A549 (cell line): ENCODE results near the gene PHF21B. TPM values are rescaled to one million over a fixed set of nuclear protein-coding genes. Genes with fewer than 3 reads are reported as not detected.

Experiments used
- ATAC-seq, 2 experiments: fragments of 200-7000 bp in 1 of 2; fragments of >200 bp in 1 of 2; cut with Nextera tagmentation in 1 of 2; cut with Tn5 transposase in 1 of 2; 3 replicates each; pipeline versions ENCODE4 v1.8.0 to v1.9.1; 2018 to 2020; ENCODE audit warnings: mild to moderate bottlenecking in 1 of 2, moderate library complexity in 1 of 2
- CTCF ChIA-PET: fragments of 300-600 bp; sonication (Branson Sonifier 250); formaldehyde crosslinking; extraction: SDS; loops from one replicate; lab custom pipeline; 2021; ENCODE audit warnings: antibody characterized with exemption, inconsistent platforms; lab: Yijun Ruan, JAX
- POLR2A ChIA-PET: fragments of 350-600 bp; formaldehyde crosslinking; extraction: SDS; loops from one replicate; lab custom pipeline; 2021; ENCODE audit warnings: antibody characterized with exemption, inconsistent platforms; lab: Yijun Ruan, JAX
- DNase-seq, 2 experiments: peaks; one replicate each; pipeline versions ENCODE4 v3.0.0 to v3.0.0-alpha.2; 2011 to 2016; ENCODE audit warnings: low read depth in 1 of 2, low spot score in 1 of 2
- FAIRE-seq: peaks from 2 replicates; lab custom pipeline; 2011; peaks lifted over from hg19 to GRCh38; lab: Jason Lieb, UNC
- H3K27ac ChIP-seq, 2 experiments: fragments of >200 bp; sonication (Bioruptor Twin); formaldehyde crosslinking; 3 replicates each; pipeline ENCODE4 v1.5.1; 2016 to 2017
- H3K4me1 ChIP-seq: fragments of >200 bp; sonication (Bioruptor Twin); formaldehyde crosslinking; 3 replicates; pipeline ENCODE4 v1.6.1; 2016
- H3K4me2 ChIP-seq: fragments of >200 bp; sonication (Bioruptor Twin); formaldehyde crosslinking; 3 replicates; pipeline ENCODE4 v1.6.1; 2016
- H3K4me3 ChIP-seq: fragments of >200 bp; sonication (Bioruptor Twin); formaldehyde crosslinking; 3 replicates; pipeline ENCODE4 v1.5.1; 2016
- H3K9me3 ChIP-seq: fragments of >200 bp; sonication (Bioruptor Twin); formaldehyde crosslinking; 3 replicates; pipeline ENCODE4 v1.6.1; 2016
- CBX8 ChIP-seq: fragments of 200-600 bp; sonication (generic); IDR thresholded peaks from 2 replicates; pipeline ENCODE4 v1.6.1; 2016
- CHD4 ChIP-seq: fragments of 200-600 bp; sonication (generic); IDR thresholded peaks from 2 replicates; pipeline ENCODE4 v1.6.1; 2016; ENCODE audit warnings: antibody characterized with exemption, mild to moderate bottlenecking, borderline replicate concordance
- EHF ChIP-seq: fragments of 250-450 bp; sonication (Bioruptor Pico); IDR thresholded peaks from 2 replicates; pipeline ENCODE4 v1.5.0; 2020; ENCODE audit warnings: mild to moderate bottlenecking
- EP300 ChIP-seq, 2 experiments: fragments of >200 bp; sonication (Bioruptor Twin); formaldehyde crosslinking; IDR thresholded peaks; 2 replicates in 1 of 2; 3 replicates in 1 of 2; pipeline ENCODE4 v1.6.1; 2016 to 2017
- ESRRA ChIP-seq: fragments of 150-350 bp; IDR thresholded peaks from 2 replicates; pipeline ENCODE4 v1.6.1; 2014; ENCODE audit warnings: mild to moderate bottlenecking, low read length, borderline replicate concordance
- FOSB ChIP-seq: fragments of 250-450 bp; sonication (Bioruptor Pico); IDR thresholded peaks from 2 replicates; pipeline ENCODE4 v1.5.0; 2020; ENCODE audit warnings: mild to moderate bottlenecking, moderate library complexity
- FOSL2 ChIP-seq, 2 experiments: fragments of 450-650 bp in 1 of 2; fragments of >200 bp in 1 of 2; sonication (Bioruptor Twin) in 1 of 2; formaldehyde crosslinking; IDR thresholded peaks; 2 replicates each; pipeline versions ENCODE4 v1.5.0 to v1.6.1; 2016 to 2020; ENCODE audit warnings: mild to moderate bottlenecking in 1 of 2, moderate library complexity in 1 of 2
- HOXA7 ChIP-seq: fragments of 250-450 bp; sonication (Bioruptor Pico); IDR thresholded peaks from 2 replicates; pipeline ENCODE4 v1.5.0; 2020; ENCODE audit warnings: mild to moderate bottlenecking, moderate library complexity
- KDM1A ChIP-seq: fragments of 200-600 bp; sonication (generic); IDR thresholded peaks from 2 replicates; pipeline ENCODE4 v1.6.1; 2016; ENCODE audit warnings: low read depth, mild to moderate bottlenecking
- KDM5A ChIP-seq: fragments of 200-600 bp; sonication (generic); IDR thresholded peaks from 2 replicates; pipeline ENCODE4 v1.6.1; 2016; ENCODE audit warnings: antibody characterized with exemption, mild to moderate bottlenecking
- NR3C1 ChIP-seq: fragments of >200 bp; sonication (Bioruptor Twin); formaldehyde crosslinking; IDR thresholded peaks from 3 replicates; pipeline ENCODE4 v1.6.1; 2017
- RARB ChIP-seq: fragments of 250-450 bp; sonication (Bioruptor Pico); IDR thresholded peaks from 2 replicates; pipeline ENCODE4 v1.8.0; 2021; ENCODE audit warnings: mild to moderate bottlenecking, moderate library complexity
- REST ChIP-seq: fragments of 200-600 bp; sonication (generic); IDR thresholded peaks from 2 replicates; pipeline ENCODE4 v1.6.1; 2016; ENCODE audit warnings: antibody characterized with exemption, mild to moderate bottlenecking, moderate library complexity
- RFX5 ChIP-seq: fragments of 450-650 bp; IDR thresholded peaks from 2 replicates; pipeline ENCODE4 v1.7.1; 2014; ENCODE audit warnings: antibody characterized with exemption, mild to moderate bottlenecking, moderate library complexity
- ZFP36 ChIP-seq: fragments of 450-650 bp; IDR thresholded peaks from 2 replicates; pipeline ENCODE4 v1.6.1; 2014; ENCODE audit warnings: borderline replicate concordance; ENCODE audit not compliant: partially characterized antibody
- ZSCAN20 ChIP-seq: fragments of 250-450 bp; sonication (Bioruptor Pico); IDR thresholded peaks from 2 replicates; pipeline ENCODE4 v1.8.0; 2022; ENCODE audit warnings: mild to moderate bottlenecking, moderate library complexity
- WGBS: methylation state at CpG from one replicate; pipeline ENCODE4 v1.1.6; 2017; ENCODE audit errors: missing lambda C conversion rate; 5-methylcytosine and 5-hydroxymethylcytosine counted together
- polyA plus RNA-seq, 4 experiments: library from polyadenylated mRNA; depleted of rRNA in 3 of 4; stranded (reverse); fragments of >200 nt; fragmentation: RNase III in 1 of 4; extraction: RNeasy Plus Mini Kit Qiagen cat#74134 plus additional on column Dnase treatment in 1 of 4; gene quantifications; 2 replicates in 3 of 4; 3 replicates in 1 of 4; pipeline ENCODE4 v1.2.3, GENCODE V29; 2011 to 2017
- TF ChIP-seq, protein P1 (sequence below): fragments of >200 bp; sonication (Bioruptor Twin); formaldehyde crosslinking; IDR thresholded peaks from 3 replicates; pipeline ENCODE4 v1.5.1; 2016
- TF ChIP-seq, protein P2 (sequence below): fragments of >200 bp; sonication (Bioruptor Twin); formaldehyde crosslinking; IDR thresholded peaks from 3 replicates; pipeline ENCODE4 v1.6.1; 2016

The PHF21B gene
- polyA plus RNA-seq, 2 of the 4 experiments (the other 2 are of a cell fraction): 0.50 to 0.70 TPM

DNA sequence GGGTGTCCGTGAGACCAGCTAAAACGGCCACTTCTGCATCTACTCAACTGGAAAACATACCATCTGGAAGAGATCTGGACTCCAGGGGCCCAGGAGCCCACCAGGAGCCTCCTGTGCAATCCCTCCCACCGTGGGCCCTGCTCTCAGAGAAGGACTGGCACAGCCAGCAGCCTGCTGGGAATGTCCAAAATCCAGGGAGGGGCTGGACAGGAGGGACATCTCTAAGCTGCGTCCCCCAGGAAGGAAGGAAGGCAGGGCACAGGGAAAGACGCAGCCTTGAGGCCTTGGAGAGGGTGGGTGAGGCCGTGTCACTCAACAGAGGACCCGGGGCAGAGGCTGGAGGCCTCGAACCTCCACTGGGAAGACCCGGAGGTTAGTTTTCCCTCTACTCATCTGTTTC lies 78.0 kb downstream of the PHF21B start (continued):
- TF ChIP-seq FOSL2 (IDR thresholded peaks at IDR 0.05) (no peak), FOSL2 (CRISPR knock-in tag; IDR thresholded peaks at IDR 0.05) (no peak), REST (no peak)

- Histone ChIP-seq H3K9me3 (no peaks in the 10 kb centered on the region), H3K4me2 (no peak overlapping the region), H3K27ac (no peak overlapping the region), H3K4me3 (no peak overlapping the region), H3K4me1 (no peaks in the 10 kb centered on the region)
- FAIRE-seq (no peak), DNase-seq (no peak), ATAC-seq (no peak)
- POLR2A ChIA-PET: no interaction called here
- 82% methylated on average over 13 of the region's 26 CpGs for WGBS
- TF ChIP-seq CHD4 (no peak), RFX5 (no peak), HOXA7 (CRISPR knock-in tag) (no peak), RARB (CRISPR knock-in tag) (no peak), ESRRA (no peak), REST (no peak), NR3C1 (no peak), KDM5A (no peak), EP300 (IDR thresholded peaks at IDR 0.05) (no peak), ZSCAN20 (no peak), ZFP36 (no peak), KDM1A (no peak), CBX8 (no peak), FOSB (CRISPR knock-in tag) (no peak), EHF (CRISPR knock-in tag) (no peak)
- TF ChIP-seq, protein P1, sequence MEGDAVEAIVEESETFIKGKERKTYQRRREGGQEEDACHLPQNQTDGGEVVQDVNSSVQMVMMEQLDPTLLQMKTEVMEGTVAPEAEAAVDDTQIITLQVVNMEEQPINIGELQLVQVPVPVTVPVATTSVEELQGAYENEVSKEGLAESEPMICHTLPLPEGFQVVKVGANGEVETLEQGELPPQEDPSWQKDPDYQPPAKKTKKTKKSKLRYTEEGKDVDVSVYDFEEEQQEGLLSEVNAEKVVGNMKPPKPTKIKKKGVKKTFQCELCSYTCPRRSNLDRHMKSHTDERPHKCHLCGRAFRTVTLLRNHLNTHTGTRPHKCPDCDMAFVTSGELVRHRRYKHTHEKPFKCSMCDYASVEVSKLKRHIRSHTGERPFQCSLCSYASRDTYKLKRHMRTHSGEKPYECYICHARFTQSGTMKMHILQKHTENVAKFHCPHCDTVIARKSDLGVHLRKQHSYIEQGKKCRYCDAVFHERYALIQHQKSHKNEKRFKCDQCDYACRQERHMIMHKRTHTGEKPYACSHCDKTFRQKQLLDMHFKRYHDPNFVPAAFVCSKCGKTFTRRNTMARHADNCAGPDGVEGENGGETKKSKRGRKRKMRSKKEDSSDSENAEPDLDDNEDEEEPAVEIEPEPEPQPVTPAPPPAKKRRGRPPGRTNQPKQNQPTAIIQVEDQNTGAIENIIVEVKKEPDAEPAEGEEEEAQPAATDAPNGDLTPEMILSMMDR: no peak
- TF ChIP-seq, protein P2, sequence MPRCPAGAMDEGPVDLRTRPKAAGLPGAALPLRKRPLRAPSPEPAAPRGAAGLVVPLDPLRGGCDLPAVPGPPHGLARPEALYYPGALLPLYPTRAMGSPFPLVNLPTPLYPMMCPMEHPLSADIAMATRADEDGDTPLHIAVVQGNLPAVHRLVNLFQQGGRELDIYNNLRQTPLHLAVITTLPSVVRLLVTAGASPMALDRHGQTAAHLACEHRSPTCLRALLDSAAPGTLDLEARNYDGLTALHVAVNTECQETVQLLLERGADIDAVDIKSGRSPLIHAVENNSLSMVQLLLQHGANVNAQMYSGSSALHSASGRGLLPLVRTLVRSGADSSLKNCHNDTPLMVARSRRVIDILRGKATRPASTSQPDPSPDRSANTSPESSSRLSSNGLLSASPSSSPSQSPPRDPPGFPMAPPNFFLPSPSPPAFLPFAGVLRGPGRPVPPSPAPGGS: no peak
- CTCF ChIA-PET: no interaction called here
Measured at GRCh38 chr22:44931077-44931540, 78.7 kb downstream of the PHF21B start.
